GM19324 (cell line): Measurements from ENCODE around the gene IL11RA.

Experiments used
- ATAC-seq: cut with Tn5 transposase; IDR thresholded peaks from one replicate; pipeline ENCODE4 v1.9.1; 2021; ENCODE audit warnings: mild to moderate bottlenecking, moderate library complexity; ENCODE audit not compliant: unreplicated experiment, low FRiP score

Gene IL11RA

GRCh38 chr9:34684145-34684544 lies 32.2 kb downstream of the IL11RA start:
- no peak for ATAC-seq

- no peak for ATAC-seq
Observed at GRCh38 chr9:34684816-34685215, 32.8 kb downstream of the IL11RA start.

- no peak for ATAC-seq
Observed at GRCh38 chr9:34685591-34685990, 33.6 kb downstream of the IL11RA start.

GRCh38 chr9:34686231-34686630 lies 34.2 kb downstream of the IL11RA start:
- ATAC-seq: no peak

- ATAC-seq: no peak
Observed at GRCh38 chr9:34686732-34687131, 34.7 kb downstream of the IL11RA start.

- no peak for ATAC-seq
Observed at GRCh38 chr9:34687276-34688030, 35.5 kb downstream of the IL11RA start.

- no peak for ATAC-seq
Observed at GRCh38 chr9:34688329-34689115, 36.5 kb downstream of the IL11RA start.

GRCh38 chr9:34689116-34689470 lies 37.1 kb downstream of the IL11RA start:
- ATAC-seq: no peak

GRCh38 chr9:34689512-34689911 lies 37.5 kb downstream of the IL11RA start:
- ATAC-seq: no peak

GRCh38 chr9:34690983-34691935 lies 39.3 kb downstream of the IL11RA start, which contains the start of gene CCL19:
Gene CCL19 (minus strand): TSS chr9:34691276. CDS start chr9:34691139, 137 bp downstream.
- no peak for ATAC-seq

GRCh38 chr9:34691936-34692315 lies 39.9 kb downstream of the IL11RA start:
- ATAC-seq: no peak

- no peak for ATAC-seq
Observed at GRCh38 chr9:34693560-34693959, 41.6 kb downstream of the IL11RA start.

- no peak for ATAC-seq
Observed at GRCh38 chr9:34694811-34695210, 42.8 kb downstream of the IL11RA start.

- ATAC-seq: no peak
Observed at GRCh38 chr9:34701023-34701768, 49.2 kb downstream of the IL11RA start.

GRCh38 chr9:34701769-34702736 lies 50.1 kb downstream of the IL11RA start:
- ATAC-seq: no peak

GRCh38 chr9:34707130-34707529 lies 55.1 kb downstream of the IL11RA start:
- ATAC-seq: no peak

GRCh38 chr9:34709196-34709978 lies 57.4 kb downstream of the IL11RA start:
- no peak for ATAC-seq

GRCh38 chr9:34710023-34710422 lies 58.0 kb downstream of the IL11RA start, which contains the start of gene CCL21:
Gene CCL21 (minus strand): TSS chr9:34710136. CDS start chr9:34710066, 70 bp downstream.
- no peak for ATAC-seq
